22Rv1 (cell line): ENCODE measurements around the gene ABCA7.

Experiments
- CTCF ChIP-seq: fragments of 450-650 bp; IDR thresholded peaks from 2 replicates; pipeline ENCODE4 v1.5.1; 2017; ENCODE audit warnings: mild to moderate bottlenecking
- ZFX ChIP-seq: fragments of 450-650 bp; IDR thresholded peaks from 2 replicates; pipeline ENCODE4 v1.6.1; 2017; ENCODE audit warnings: antibody characterized with exemption, borderline replicate concordance

GRCh38 chr19:1085053-1085658 lies 45.2 kb downstream of the ABCA7 start:
- no peak for TF ChIP-seq CTCF
- TF ChIP-seq ZFX = no peak
